K562 (cell line): ENCODE measurements around the gene PRKCB. TPM values are rescaled to one million over a fixed set of nuclear protein-coding genes. Genes with fewer than 3 reads are reported as not detected.

Experiments
- FOXP1 ChIP-seq: sonication (generic); formaldehyde crosslinking; IDR thresholded peaks from 2 replicates; pipeline ENCODE4 v1.8.0; 2022; ENCODE audit warnings: mild to moderate bottlenecking, missing genetic modification reagents
- GATA2 ChIP-seq: sonication (generic); formaldehyde crosslinking; IDR thresholded peaks from 2 replicates; pipeline ENCODE4 v1.4.0; 2020; ENCODE audit warnings: mild to moderate bottlenecking, missing genetic modification reagents
- HCFC1 ChIP-seq: IDR thresholded peaks from 2 replicates; pipeline ENCODE4 v1.6.1; 2012; ENCODE audit warnings: low read depth, low read length, improper control_type of control experiment
- HDAC8 ChIP-seq: fragments of 450-650 bp; IDR thresholded peaks from 2 replicates; pipeline ENCODE4 v1.6.1; 2016; ENCODE audit warnings: mild to moderate bottlenecking, missing genetic modification characterization, moderate library complexity, missing compliant biosample characterization
- KLF1 ChIP-seq: fragments of 450-650 bp; IDR thresholded peaks from 2 replicates; pipeline ENCODE4 v1.6.1; 2016; ENCODE audit warnings: missing genetic modification characterization, missing compliant biosample characterization
- KLF16 ChIP-seq: IDR thresholded peaks from 2 replicates; pipeline ENCODE4 v1.6.1; 2016; ENCODE audit warnings: antibody characterized with exemption
- MEIS2 ChIP-seq: fragments of 450-650 bp; IDR thresholded peaks from 2 replicates; pipeline ENCODE4 v1.6.1; 2014; ENCODE audit warnings: mild to moderate bottlenecking; ENCODE audit not compliant: partially characterized antibody
- NCOA2 ChIP-seq, 2 experiments: fragments of 450-650 bp; IDR thresholded peaks; 2 replicates each; pipeline ENCODE4 v1.6.1; 2018; ENCODE audit warnings: mild to moderate bottlenecking in 2 of 2, moderate library complexity in 1 of 2; ENCODE audit not compliant: partially characterized antibody in 2 of 2
- NFE2 ChIP-seq: IDR thresholded peaks from 2 replicates; pipeline ENCODE4 v1.6.1; 2014; ENCODE audit warnings: antibody characterized with exemption, low read depth
- NR4A1 ChIP-seq, 2 experiments: fragments of 250-450 bp in 1 of 2; fragments of 450-650 bp in 1 of 2; sonication (Bioruptor Pico) in 1 of 2; IDR thresholded peaks; 2 replicates each; pipeline versions ENCODE4 v1.4.0 to v1.6.1; 2016 to 2020; ENCODE audit warnings: mild to moderate bottlenecking in 2 of 2, missing compliant biosample characterization in 1 of 2, missing genetic modification characterization in 1 of 2, moderate library complexity in 1 of 2
- RAD21 ChIP-seq, 2 experiments: fragments of 250-450 bp in 1 of 2; fragments of 450-650 bp in 1 of 2; sonication (Bioruptor Pico) in 1 of 2; formaldehyde crosslinking in 1 of 2; IDR thresholded peaks in 1 of 2; conservative IDR thresholded peaks in 1 of 2; 2 replicates each; pipeline versions ENCODE4 v1.4.0 to v1.8.0; 2020 to 2022; ENCODE audit warnings: mild to moderate bottlenecking in 2 of 2, moderate library complexity in 1 of 2
- RFX5 ChIP-seq: IDR thresholded peaks from 2 replicates; pipeline ENCODE4 v1.6.1; 2011; ENCODE audit warnings: low read depth, mild to moderate bottlenecking, improper control_type of control experiment, low read length
- RUNX1 ChIP-seq: sonication (generic); IDR thresholded peaks from 2 replicates; pipeline ENCODE4 v1.6.1; 2016; ENCODE audit warnings: antibody characterized with exemption, low read depth
- SMAD4 ChIP-seq: fragments of 250-450 bp; sonication (Bioruptor Pico); conservative IDR thresholded peaks from 2 replicates; pipeline ENCODE4 v1.8.0; 2021; ENCODE audit warnings: inconsistent platforms, mild to moderate bottlenecking, moderate library complexity
- SMARCE1 ChIP-seq: fragments of 450-650 bp; IDR thresholded peaks from 2 replicates; pipeline ENCODE4 v1.7.1; 2016; ENCODE audit warnings: mild to moderate bottlenecking
- SOX6 ChIP-seq: fragments of 450-650 bp; IDR thresholded peaks from 2 replicates; pipeline ENCODE4 v1.6.1; 2014; ENCODE audit warnings: mild to moderate bottlenecking
- TCF3 ChIP-seq: sonication (generic); formaldehyde crosslinking; IDR thresholded peaks from 2 replicates; pipeline ENCODE4 v1.4.0; 2020; ENCODE audit warnings: mild to moderate bottlenecking, missing genetic modification reagents
- polyA plus RNA-seq, 8 experiments: library from polyadenylated mRNA; depleted of rRNA in 4 of 8; stranded (reverse) in 5 of 8; unstranded in 3 of 8; fragments of >200 nt; fragmentation: Nextera tagmentation in 2 of 8; fragmentation: Illumina TruSeq in 1 of 8; extraction: Ambion mirVana in 2 of 8; extraction: Trizol in 1 of 8; gene quantifications; 2 replicates each; pipeline versions ENCODE4 v1.2.1 to v1.2.3, GENCODE V29; 2011 to 2014; ENCODE audit warnings: inconsistent platforms in 1 of 8, missing spikeins in 1 of 8
- total RNA-seq, 7 experiments: library from RNA; depleted of rRNA in 6 of 7; stranded (reverse); fragments of >200 nt in 6 of 7; fragmentation: Illumina TruSeq in 2 of 7; extraction: Trizol in 2 of 7; gene quantifications; 2 replicates each; pipeline versions ENCODE4 v1.2.1 to v1.2.3, GENCODE V29; 2011 to 2021; ENCODE audit warnings: low replicate concordance in 1 of 7
- TF ChIP-seq, protein P1 (sequence below): fragments of 450-650 bp; IDR thresholded peaks from 2 replicates; pipeline ENCODE4 v1.6.1; 2017; ENCODE audit warnings: mild to moderate bottlenecking, moderate library complexity
- TF ChIP-seq, protein P2 (sequence below): fragments of 200-800 bp; sonication (Bioruptor generic); IDR thresholded peaks from 2 replicates; pipeline ENCODE4 v1.6.1; 2017; ENCODE audit warnings: missing genetic modification characterization, missing compliant biosample characterization
- TF ChIP-seq, protein P3 (sequence below): IDR thresholded peaks from 2 replicates; pipeline ENCODE4 v1.6.1; 2014; ENCODE audit warnings: antibody characterized with exemption
- TF ChIP-seq, protein P4 (sequence below): IDR thresholded peaks from 3 replicates; pipeline ENCODE4 v1.6.1; 2011; ENCODE audit warnings: borderline replicate concordance, mild to moderate bottlenecking; ENCODE audit not compliant: insufficient read length, insufficient read depth
- TF ChIP-seq, protein P5 (sequence below): sonication (generic); formaldehyde crosslinking; IDR thresholded peaks from 2 replicates; pipeline ENCODE4 v1.9.0; 2022; ENCODE audit warnings: mild to moderate bottlenecking, missing genetic modification reagents
- TF ChIP-seq, protein P6 (sequence below): sonication (generic); formaldehyde crosslinking; IDR thresholded peaks from 2 replicates; pipeline ENCODE4 v1.9.0; 2022; ENCODE audit warnings: mild to moderate bottlenecking, missing genetic modification reagents

The PRKCB gene
- total and polyA plus RNA-seq, 9 of the 15 experiments (the other 6 are each of a cell fraction or from before 2014, with no cell fraction given) = 49.9 to 276 (median 148) TPM

DNA sequence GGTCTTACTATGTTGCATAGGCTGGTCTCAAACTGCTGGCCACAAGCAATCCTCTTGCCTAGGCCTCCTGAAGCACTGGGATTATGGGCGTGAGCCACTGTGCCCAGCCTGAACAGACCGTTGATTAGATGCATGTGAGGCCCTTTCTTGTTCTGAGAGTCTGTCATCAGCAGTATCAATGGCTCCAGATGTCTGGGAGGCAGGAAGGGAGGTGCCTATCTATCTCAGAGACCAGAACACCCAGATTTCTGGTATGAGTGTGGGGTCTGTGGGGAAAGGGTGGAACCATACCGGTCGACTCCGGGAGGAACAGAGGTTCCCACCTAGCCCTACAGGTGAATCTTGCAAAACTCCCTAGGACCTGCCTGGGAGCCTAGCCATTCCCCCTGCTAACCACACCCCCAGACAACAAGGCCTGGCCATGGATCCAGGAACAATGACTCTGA, 71.7 kb downstream of the PRKCB start (continued):
- TF ChIP-seq GATA2 (CRISPR knock-in tag) (peak; percentile 86), NFE2 (peak; percentile 21; the same call in 1 of the 2 replicates), SOX6 (peak; percentile 78; the same call in 1 of the 2 replicates), NR4A1 (CRISPR knock-in tag; IDR thresholded peaks at IDR 0.05) (no peak), NR4A1 (tag; IDR thresholded peaks at IDR 0.05) (0 out of 2 replicates have a peak, but pooled peaks have one; percentile 57), FOXP1 (CRISPR knock-in tag) (0 out of 2 replicates have a peak, but pooled peaks have one; percentile 44), KLF1 (tag) (peak; percentile 52), HDAC8 (tag) (no peak), HCFC1 (no peak), RAD21 (CRISPR knock-in tag; conservative IDR thresholded peaks at IDR 0.05 in 1 of 2, IDR thresholded peaks at IDR 0.05 in 1 of 2) (peak in 1 of 2 experiments; percentile 30; a peak in 1 of 4 replicates), TCF3 (peak; percentile 97), NCOA2 (IDR thresholded peaks at IDR 0.05; ENCODE audit: partially characterized antibody in 2 of 2) (peak in 1 of 2 experiments; percentile 29), RUNX1 (0 out of 2 replicates have a peak, but pooled peaks have one; percentile 48), SMARCE1 (peak; percentile 69; the same call in 1 of the 2 replicates), SMAD4 (CRISPR knock-in tag) (peak; percentile 96), KLF16 (peak; percentile 90), RFX5 (no peak), MEIS2 (peak; percentile 76)
- TF ChIP-seq, protein P1, sequence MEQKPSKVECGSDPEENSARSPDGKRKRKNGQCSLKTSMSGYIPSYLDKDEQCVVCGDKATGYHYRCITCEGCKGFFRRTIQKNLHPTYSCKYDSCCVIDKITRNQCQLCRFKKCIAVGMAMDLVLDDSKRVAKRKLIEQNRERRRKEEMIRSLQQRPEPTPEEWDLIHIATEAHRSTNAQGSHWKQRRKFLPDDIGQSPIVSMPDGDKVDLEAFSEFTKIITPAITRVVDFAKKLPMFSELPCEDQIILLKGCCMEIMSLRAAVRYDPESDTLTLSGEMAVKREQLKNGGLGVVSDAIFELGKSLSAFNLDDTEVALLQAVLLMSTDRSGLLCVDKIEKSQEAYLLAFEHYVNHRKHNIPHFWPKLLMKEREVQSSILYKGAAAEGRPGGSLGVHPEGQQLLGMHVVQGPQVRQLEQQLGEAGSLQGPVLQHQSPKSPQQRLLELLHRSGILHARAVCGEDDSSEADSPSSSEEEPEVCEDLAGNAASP = no peak
- TF ChIP-seq, protein P2, sequence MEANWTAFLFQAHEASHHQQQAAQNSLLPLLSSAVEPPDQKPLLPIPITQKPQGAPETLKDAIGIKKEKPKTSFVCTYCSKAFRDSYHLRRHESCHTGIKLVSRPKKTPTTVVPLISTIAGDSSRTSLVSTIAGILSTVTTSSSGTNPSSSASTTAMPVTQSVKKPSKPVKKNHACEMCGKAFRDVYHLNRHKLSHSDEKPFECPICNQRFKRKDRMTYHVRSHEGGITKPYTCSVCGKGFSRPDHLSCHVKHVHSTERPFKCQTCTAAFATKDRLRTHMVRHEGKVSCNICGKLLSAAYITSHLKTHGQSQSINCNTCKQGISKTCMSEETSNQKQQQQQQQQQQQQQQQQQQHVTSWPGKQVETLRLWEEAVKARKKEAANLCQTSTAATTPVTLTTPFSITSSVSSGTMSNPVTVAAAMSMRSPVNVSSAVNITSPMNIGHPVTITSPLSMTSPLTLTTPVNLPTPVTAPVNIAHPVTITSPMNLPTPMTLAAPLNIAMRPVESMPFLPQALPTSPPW (CRISPR knock-in tag) = peak; percentile 72
- TF ChIP-seq, protein P3, sequence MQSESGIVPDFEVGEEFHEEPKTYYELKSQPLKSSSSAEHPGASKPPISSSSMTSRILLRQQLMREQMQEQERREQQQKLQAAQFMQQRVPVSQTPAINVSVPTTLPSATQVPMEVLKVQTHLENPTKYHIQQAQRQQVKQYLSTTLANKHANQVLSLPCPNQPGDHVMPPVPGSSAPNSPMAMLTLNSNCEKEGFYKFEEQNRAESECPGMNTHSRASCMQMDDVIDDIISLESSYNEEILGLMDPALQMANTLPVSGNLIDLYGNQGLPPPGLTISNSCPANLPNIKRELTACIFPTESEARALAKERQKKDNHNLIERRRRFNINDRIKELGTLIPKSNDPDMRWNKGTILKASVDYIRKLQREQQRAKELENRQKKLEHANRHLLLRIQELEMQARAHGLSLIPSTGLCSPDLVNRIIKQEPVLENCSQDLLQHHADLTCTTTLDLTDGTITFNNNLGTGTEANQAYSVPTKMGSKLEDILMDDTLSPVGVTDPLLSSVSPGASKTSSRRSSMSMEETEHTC = peak; percentile 61; the same call in 1 of the 2 replicates
- TF ChIP-seq, protein P4, sequence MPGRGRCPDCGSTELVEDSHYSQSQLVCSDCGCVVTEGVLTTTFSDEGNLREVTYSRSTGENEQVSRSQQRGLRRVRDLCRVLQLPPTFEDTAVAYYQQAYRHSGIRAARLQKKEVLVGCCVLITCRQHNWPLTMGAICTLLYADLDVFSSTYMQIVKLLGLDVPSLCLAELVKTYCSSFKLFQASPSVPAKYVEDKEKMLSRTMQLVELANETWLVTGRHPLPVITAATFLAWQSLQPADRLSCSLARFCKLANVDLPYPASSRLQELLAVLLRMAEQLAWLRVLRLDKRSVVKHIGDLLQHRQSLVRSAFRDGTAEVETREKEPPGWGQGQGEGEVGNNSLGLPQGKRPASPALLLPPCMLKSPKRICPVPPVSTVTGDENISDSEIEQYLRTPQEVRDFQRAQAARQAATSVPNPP = no peak
- TF ChIP-seq, protein P5, sequence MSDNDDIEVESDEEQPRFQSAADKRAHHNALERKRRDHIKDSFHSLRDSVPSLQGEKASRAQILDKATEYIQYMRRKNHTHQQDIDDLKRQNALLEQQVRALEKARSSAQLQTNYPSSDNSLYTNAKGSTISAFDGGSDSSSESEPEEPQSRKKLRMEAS (CRISPR knock-in tag) = peak; percentile 42; the same call in 1 of the 2 replicates
- TF ChIP-seq, protein P6, sequence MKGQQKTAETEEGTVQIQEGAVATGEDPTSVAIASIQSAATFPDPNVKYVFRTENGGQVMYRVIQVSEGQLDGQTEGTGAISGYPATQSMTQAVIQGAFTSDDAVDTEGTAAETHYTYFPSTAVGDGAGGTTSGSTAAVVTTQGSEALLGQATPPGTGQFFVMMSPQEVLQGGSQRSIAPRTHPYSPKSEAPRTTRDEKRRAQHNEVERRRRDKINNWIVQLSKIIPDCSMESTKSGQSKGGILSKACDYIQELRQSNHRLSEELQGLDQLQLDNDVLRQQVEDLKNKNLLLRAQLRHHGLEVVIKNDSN = peak; percentile 7; the same call in 1 of the 2 replicates
